ENCODE data around the gene CCDC107.

DNA sequence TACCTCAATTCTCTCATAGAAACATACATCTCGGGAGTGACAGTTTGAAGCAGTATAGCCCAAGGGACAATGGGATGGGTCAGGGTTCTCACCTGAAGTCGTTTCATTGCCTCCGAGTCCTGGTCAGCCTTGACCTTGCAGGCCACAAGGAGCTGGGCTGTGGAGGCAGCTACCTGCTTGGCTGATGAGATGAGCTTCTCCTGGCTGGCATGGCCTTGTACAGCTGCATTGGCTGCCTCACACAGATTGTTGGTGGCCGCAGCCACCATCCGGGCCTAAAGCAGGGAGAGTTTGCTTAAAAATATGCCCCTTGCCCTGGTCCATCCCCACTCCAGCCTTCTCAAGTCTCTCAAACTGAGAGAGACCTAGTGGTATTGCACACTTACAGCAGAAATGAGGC is 40.1 kb downstream of the CCDC107 start:
- TF ChIP-seq, protein P1, sequence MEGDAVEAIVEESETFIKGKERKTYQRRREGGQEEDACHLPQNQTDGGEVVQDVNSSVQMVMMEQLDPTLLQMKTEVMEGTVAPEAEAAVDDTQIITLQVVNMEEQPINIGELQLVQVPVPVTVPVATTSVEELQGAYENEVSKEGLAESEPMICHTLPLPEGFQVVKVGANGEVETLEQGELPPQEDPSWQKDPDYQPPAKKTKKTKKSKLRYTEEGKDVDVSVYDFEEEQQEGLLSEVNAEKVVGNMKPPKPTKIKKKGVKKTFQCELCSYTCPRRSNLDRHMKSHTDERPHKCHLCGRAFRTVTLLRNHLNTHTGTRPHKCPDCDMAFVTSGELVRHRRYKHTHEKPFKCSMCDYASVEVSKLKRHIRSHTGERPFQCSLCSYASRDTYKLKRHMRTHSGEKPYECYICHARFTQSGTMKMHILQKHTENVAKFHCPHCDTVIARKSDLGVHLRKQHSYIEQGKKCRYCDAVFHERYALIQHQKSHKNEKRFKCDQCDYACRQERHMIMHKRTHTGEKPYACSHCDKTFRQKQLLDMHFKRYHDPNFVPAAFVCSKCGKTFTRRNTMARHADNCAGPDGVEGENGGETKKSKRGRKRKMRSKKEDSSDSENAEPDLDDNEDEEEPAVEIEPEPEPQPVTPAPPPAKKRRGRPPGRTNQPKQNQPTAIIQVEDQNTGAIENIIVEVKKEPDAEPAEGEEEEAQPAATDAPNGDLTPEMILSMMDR (IDR thresholded peaks at IDR 0.05): no peak
- no peak for TF ChIP-seq ZFX (IDR thresholded peaks at IDR 0.05; ENCODE audit: borderline replicate concordance)

All from 22Rv1 (cell line).